GM19395 (cell line): Measurements from ENCODE around the gene DEPDC1B.
"Not testable (repeated sequence)": the region's sequence is repeated elsewhere in the genome, so short reads cannot be mapped to it uniquely, and the experiment has no call there.

Experiments used
- ATAC-seq: cut with Tn5 transposase; IDR thresholded peaks from one replicate; pipeline ENCODE4 v1.9.1; 2021; ENCODE audit warnings: mild to moderate bottlenecking, moderate library complexity; ENCODE audit not compliant: unreplicated experiment

Gene DEPDC1B

DNA sequence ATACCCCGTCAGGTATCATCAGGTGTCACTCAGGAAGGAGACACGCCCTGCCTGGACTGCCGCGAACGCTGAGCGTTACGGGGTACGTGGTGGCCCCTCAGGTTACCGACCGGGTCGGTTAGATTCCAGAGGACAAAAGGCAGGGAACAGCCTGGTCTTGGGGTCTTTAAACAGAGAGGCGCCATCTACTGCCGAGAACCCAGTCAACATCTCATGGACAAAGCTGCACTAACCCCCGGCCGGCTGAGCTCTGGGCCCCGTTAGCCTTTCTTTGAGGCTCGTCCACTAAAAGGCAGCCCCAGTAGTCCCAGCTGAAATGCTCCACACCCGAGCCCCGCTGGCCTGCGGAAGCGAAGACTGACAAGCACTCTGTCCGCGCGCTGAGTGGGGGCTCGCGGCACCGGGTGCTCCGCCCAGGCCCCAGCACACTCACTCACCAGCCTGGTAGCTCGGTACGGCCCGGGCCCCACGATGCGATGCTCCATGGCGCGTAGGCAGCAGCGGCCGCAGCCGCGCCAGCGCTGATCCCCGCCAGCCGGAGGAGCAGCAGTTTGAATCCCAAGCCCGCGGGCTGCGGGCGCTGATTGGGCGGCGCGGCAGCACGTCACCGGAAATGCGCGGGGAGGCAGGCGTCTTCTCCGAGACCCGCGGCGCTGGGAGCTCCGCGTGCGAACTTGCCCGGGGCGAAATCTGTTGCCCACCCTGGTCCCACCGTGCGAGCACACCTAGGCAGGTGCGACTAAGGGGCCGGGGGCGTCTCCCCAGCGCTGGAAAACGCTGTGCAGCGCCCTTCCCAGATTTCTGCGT lies at the start of gene DEPDC1B:
TSS of gene DEPDC1B (minus strand) at position 558 of the 807 bp plus-strand sequence. CDS start at position 485, 73 bp downstream.
- peak; percentile 90 for ATAC-seq

DNA sequence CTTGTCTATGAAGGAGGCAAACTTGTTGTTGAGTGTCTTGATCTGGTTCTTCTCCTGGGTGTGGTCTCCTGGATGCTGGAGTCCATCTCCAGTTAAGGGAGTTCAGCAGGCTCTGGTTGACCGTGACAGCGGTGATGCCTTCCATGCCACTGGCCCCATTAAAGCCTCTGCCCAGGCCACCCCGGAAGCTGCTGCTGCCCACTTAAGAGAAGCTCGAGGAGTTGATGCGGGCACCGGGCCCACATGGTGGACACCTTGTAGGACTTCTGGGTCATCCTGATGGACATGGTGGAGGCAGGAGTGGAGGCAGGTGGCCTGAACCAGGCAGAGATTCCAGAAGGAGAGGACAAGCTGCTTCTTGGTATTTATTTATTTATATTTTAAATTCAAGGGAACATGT lies 44.7 kb upstream of the DEPDC1B start:
- no peak for ATAC-seq

- ATAC-seq = no peak
Observed at GRCh38 chr5:60743511-60744314, 43.7 kb upstream of the DEPDC1B start.

GRCh38 chr5:60740322-60740721 lies 40.4 kb upstream of the DEPDC1B start:
- ATAC-seq = no peak

DNA sequence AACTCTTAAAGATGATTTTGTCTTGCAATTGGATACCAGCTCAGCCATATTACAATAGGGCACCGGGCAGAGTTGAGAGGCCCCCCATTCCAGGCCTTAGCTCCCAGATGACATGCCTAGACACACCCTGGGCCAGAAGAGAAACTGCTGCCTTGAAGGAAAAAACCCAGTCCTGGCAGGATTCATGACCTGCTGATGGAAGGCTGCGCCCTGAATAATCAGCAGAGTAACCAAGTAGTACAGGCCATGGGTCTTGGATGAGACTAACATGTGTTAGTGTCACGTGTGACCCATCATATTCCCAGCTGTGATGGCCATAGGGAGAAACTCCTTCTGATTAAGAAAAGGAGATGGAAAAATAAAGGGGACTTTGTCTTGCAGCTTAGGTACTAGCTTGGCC lies 39.0 kb upstream of the DEPDC1B start:
- no peak for ATAC-seq

- peak; percentile 52 for ATAC-seq
Observed at GRCh38 chr5:60738461-60738860, 38.5 kb upstream of the DEPDC1B start.

DNA sequence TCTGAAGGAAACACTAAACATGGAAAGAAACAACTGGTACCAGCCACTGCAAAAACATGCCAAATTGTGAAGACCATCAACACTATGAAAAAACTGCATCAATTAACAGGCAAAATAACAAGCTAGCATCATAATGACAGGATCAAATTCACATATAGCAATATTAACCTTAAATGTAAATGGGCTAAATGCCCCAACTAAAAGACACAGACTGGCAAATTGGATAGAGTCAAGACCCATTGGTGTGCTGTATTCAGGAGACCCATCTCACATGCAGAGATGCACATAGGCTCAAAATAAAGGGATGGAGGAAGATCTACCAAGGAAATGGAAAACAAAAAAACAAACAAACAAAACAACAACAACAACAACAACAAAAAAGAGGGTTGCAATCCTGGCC lies 30.9 kb upstream of the DEPDC1B start:
- ATAC-seq = not testable (repeated sequence)

GRCh38 chr5:60727033-60727679 lies 27.2 kb upstream of the DEPDC1B start:
- ATAC-seq = no peak

- ATAC-seq = no peak
Observed at GRCh38 chr5:60724126-60724525, 24.2 kb upstream of the DEPDC1B start.

DNA sequence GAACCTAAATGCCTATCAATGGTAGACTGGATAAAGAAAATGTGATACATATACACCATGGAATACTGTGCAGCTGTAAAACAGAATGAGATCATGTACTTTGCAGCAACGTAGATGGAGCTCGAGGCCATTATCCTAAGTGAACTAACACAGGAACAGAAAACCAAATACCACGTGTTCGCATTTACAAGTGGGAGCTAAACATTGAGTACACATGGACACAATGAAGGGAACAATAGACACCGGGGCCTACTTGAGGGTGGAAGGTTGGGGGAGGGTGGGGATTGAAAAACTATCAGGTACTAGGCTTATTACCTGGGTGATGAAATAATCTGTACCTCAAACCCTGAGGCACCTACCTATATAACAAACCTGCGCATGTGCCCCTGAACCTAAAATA lies 22.4 kb upstream of the DEPDC1B start:
- no peak for ATAC-seq

DNA sequence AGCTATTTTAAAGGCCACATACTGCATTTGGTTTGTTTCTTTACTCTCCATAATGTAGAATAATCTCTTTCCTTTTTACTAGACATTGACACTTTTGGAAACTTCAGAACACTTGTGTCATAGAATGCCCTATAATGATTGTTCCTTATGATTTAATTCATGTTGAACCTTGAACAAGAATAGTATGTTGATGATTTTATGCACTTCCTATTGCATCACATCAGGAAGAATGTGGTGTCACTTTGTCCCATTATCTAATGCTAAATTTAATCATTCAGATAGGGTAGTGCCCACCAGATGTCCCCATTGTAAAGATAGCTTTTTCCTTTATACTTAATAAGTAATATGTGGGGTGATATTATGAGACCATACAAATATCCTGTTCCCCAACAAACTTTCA lies 19.4 kb upstream of the DEPDC1B start:
- ATAC-seq = no peak

DNA sequence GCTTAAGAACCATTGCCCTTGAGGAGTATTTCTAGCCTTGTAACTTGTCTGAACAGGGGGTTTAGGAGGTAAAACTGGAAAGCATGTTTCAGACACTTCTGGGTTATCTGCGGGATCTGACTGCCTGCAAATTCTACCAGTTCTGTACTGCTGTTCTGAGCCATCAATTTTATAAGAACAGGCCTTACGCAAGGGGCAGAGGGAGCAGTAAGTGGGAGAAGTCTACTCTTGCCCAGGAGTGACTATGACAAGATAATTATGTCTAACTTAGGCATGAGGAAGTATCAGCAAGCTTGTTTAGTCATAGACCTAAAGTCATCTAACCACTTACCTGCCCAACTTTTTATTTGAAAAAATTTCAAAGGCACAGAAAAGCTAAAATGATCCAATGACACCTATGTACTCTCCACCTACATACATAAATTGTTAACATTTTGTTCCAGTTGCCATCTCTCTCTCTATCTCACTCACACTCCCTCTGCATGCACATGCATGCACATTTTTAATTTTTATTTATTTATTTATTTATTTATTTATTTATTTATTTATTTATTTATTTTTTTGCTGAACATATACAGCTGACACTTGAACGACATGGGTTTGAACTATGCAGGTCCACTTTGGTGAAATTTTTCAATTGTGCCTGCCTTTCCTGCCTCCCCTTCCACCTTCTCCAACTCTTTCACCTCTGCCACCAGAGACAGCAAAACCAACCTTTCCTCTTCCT lies 18.4 kb upstream of the DEPDC1B start:
- ATAC-seq = no peak

DNA sequence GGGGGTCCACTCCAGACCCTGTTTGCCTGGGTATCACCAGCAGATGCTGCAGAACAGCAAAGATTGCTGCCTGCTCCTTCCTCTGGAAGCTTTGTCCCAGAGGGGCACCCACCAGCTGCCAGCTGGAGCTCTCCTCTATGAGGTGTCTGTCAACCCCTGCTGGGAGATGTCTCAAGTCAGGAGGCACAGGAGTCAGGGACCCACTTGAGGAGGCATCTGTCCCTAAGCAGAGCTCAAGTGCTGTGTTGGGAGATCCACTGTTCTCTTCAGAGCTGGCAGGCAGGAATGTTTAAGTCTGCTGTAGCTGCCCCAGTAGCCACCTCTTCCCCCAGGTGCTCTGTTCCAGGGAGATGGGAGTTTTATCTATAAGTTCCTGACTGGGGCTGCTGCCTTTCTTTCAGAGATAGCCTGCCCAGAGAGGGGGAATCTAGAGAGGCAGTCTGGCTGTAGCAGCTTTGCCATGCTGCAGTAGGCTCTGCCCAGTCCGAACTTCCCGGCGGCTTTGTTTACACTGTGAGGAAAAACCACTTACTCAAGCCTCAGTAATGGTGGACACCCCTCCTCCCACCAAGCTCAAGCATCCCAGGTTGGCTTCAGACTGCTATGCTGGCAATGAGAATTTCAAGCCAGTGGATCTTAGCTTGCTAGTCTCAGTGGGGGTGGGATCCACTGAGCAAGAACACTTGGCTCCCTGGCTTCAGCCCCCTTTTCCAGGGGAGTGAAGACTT lies 15.4 kb upstream of the DEPDC1B start:
- ATAC-seq = not testable (repeated sequence)

GRCh38 chr5:60712950-60713349 lies 13.0 kb upstream of the DEPDC1B start:
- no peak for ATAC-seq

GRCh38 chr5:60711892-60712291 lies 11.9 kb upstream of the DEPDC1B start:
- not testable (repeated sequence) for ATAC-seq

GRCh38 chr5:60710362-60710761 lies 10.4 kb upstream of the DEPDC1B start:
- no peak for ATAC-seq

DNA sequence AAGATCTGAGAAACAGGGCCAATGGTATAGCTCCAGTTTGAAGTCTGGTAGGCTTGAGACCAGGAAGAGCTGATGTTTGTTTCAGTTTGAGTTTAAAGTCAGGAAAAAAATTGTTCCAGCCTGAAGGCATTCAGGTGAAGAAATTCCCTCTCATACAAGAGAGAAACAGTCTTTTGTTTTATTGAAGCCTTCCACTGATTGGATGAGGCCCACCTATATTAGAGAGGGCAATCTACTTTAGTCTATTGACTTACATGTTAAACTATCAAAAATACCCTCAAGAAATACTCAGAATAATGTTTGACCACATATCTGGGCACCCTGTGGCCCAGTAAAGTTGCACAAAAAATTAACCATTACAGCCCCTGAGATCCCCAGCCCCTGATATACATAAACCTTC lies 5.2 kb upstream of the DEPDC1B start:
- ATAC-seq = no peak

DNA sequence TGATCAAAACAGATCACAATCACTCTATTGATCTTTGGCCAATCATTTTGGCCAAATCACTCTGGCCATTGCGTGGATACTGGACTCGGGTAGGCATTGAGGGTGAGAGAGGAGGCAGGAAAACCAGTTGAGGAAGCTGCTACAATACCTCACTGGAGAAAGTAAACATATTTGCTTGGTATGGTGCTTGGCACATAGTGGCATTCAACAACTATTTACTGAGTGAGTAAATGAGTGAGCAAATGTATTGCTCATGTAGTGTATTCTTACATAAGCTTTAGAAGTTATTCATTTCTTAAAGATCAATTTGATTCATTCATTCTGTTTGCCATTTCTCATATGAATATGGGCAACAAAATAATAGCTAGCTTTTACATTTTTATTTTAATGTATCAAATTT lies 4.0 kb upstream of the DEPDC1B start:
- no peak for ATAC-seq

- no peak for ATAC-seq
Observed at GRCh38 chr5:60701321-60701968, 1.5 kb upstream of the DEPDC1B start.

- peak; percentile 39 for ATAC-seq
Observed at GRCh38 chr5:60700416-60700757, 421 bp upstream of the DEPDC1B start.
